RWPE1 (cell line): ENCODE measurements around the gene HAUS3.

ENCODE experiments used
- CTCF ChIA-PET: fragments of 350-600 bp; sonication (Branson Sonifier 250); formaldehyde crosslinking; extraction: SDS; loops from one replicate; lab custom pipeline; 2021; lab: Yijun Ruan, JAX
- POLR2A ChIA-PET: fragments of 400-600 bp; formaldehyde crosslinking; extraction: SDS; loops from one replicate; lab custom pipeline; 2020; ENCODE audit warnings: antibody characterized with exemption; ENCODE audit not compliant: low non-redundant PET; lab: Yijun Ruan, JAX
- DNase-seq: peaks from one replicate; pipeline ENCODE4 v3.0.0; 2012; ENCODE audit warnings: low spot score
- H3K27ac ChIP-seq: fragments of 450-650 bp; 2 replicates; pipeline ENCODE4 v1.5.1; 2017
- TF ChIP-seq, protein P1 (sequence below): fragments of 450-650 bp; conservative IDR thresholded peaks from 2 replicates; pipeline ENCODE4 v1.5.1; 2017; ENCODE audit warnings: low read depth, mild to moderate bottlenecking

Gene HAUS3

DNA sequence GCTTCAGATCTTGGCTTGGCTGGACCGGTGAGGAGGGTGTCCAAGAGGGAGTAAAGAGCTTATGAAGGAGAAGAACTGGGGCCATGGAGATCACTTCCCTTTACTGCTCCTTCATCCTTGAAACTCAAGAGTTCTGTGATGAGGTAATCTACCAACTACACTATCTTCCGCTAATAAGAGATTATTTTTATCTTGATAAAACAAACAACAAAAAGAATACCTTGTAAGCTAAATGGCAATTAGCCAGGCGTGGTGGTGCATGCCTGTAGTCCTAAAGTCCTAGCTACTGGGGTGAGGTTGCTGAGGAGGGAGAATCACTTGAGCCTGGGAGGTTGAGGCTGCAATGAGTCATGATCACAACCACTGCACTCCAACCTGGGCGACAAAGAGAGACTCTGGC, 47.4 kb downstream of the HAUS3 start:
- H3K27ac ChIP-seq = no peak overlapping the region
- ChIA-PET POLR2A (no interaction called here), CTCF (interaction anchor here (0.5 kb wide), 1 partner anchor 8 kb away, joined by 3 read pairs; no protein-coding TSS in a partner anchor)
- TF ChIP-seq, protein P1, sequence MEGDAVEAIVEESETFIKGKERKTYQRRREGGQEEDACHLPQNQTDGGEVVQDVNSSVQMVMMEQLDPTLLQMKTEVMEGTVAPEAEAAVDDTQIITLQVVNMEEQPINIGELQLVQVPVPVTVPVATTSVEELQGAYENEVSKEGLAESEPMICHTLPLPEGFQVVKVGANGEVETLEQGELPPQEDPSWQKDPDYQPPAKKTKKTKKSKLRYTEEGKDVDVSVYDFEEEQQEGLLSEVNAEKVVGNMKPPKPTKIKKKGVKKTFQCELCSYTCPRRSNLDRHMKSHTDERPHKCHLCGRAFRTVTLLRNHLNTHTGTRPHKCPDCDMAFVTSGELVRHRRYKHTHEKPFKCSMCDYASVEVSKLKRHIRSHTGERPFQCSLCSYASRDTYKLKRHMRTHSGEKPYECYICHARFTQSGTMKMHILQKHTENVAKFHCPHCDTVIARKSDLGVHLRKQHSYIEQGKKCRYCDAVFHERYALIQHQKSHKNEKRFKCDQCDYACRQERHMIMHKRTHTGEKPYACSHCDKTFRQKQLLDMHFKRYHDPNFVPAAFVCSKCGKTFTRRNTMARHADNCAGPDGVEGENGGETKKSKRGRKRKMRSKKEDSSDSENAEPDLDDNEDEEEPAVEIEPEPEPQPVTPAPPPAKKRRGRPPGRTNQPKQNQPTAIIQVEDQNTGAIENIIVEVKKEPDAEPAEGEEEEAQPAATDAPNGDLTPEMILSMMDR = no peak
- no peak for DNase-seq

DNA sequence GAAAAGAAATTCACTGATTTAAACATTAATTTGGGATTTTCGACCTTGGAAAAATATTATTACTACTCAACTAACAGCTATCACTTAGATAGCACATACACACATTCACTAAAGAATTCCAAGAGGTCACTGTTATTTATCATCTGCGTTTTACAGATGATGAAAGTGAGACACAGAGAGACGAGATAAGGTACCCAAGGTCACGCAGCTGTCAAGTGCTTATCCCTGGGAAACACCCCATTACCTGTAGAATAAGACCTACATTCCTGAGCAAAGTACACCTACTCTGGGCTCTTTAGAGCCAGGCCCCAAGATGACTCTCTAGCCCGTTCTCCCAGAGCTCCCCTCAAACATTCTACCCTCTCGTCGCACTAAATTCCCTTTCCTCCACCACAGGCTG, 48.6 kb downstream of the HAUS3 start:
- no peak overlapping the region for H3K27ac ChIP-seq
- ChIA-PET CTCF (no interaction called here), POLR2A (no interaction called here)
- DNase-seq = no peak
- TF ChIP-seq, protein P1 = no peak

DNA sequence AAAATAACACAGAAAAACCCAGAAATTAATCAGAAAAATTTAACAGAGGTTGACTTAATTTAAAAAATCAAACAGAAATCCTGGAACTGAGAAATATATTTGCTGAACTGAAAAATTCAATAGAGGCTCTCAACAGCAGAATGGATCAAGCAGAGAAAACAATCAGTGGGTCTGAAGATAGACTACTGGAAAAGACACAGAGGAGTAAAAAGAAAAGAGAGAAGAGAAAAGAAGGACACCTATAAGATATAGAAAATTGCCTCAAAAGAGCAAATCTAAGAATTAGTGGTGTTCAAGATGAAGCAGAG, 55.1 kb downstream of the HAUS3 start:
- DNase-seq = no peak
- TF ChIP-seq, protein P1 = no peak
- POLR2A ChIA-PET = no interaction called here
- CTCF ChIA-PET = interaction anchor here (0.7 kb wide), 1 partner anchor 7 kb away, joined by 3 read pairs; no protein-coding TSS in a partner anchor
- H3K27ac ChIP-seq = no peak overlapping the region

DNA sequence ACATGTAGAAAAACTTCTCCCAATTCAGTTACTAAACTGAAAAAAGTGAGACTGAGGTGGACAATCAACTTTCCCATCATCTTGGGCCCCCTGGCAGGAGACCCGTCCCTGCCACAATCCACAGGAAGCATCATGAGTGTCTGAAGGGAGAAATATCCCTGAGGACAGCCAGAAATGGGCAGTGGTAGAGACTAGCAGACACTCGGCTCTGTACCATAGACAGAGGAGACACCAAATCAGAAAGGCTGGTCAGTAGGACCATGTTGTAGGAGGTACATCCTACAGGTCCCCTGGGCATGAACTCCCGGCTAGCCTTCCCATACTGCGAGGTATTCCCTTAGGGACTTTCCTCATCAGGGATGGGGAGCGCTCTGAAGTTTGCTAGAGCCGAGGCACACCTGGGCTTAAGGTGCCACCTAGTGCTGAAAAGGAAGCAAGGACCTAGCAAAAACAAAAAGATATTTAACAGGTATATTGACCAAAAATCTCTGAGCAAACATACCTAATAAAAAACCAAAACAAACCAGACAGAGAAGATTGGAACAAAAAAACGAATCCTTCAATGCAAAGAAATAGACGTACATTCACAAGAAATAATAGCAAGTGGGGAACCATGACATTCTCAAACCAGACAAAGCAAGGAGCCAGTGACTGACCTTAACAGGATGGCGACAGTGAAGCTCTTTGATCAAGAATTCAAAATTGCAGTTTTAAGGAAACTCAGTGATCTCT, 55.6 kb downstream of the HAUS3 start:
- TF ChIP-seq, protein P1 = peak; percentile 58
- DNase-seq = peak; percentile 42
- ChIA-PET CTCF (interaction anchor here (0.7 kb wide), 1 partner anchor 8 kb away, joined by 3 read pairs; no protein-coding TSS in a partner anchor), POLR2A (no interaction called here)
- H3K27ac ChIP-seq = no peak overlapping the region

DNA sequence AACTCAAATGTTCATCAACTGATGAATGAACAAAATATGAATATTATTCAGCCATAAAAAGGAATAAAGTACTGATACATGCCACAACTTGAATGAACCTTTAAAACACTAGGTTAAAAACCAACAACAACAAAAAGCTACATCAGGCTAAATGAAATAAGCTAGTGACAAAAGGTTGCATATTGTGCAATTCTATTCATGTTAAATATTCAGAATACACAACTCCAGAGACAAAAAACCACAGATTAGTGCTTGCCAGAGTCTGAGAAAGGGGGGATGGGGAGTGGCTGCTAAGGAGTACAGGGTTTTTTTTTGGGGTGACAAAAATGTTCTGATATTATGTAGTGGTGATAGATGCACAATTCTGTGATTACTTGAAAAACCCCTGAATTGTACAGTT, 58.5 kb downstream of the HAUS3 start:
- ChIA-PET CTCF (no interaction called here), POLR2A (no interaction called here)
- no peak overlapping the region for H3K27ac ChIP-seq
- no peak for DNase-seq
- TF ChIP-seq, protein P1 = no peak

DNA sequence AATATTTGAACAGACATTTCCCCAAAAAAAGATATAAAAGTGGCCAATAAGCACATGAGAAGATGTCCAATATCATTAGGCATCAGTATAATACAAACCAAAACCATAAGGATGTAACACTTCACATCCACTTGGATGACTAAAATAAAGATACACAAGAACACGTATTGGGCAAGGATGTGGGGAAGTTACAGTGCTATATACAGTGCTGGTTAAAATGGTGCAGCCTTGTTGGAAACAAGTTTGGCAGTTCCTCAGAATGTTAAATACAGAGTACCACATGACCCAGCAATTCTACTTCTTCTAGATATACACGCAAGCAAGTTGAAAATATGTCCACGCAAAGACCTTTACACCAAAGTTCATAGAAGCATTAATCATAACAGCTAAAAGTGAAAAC, 58.9 kb downstream of the HAUS3 start:
- TF ChIP-seq, protein P1 = no peak
- CTCF ChIA-PET = no interaction called here
- DNase-seq = no peak
- no peak overlapping the region for H3K27ac ChIP-seq
- POLR2A ChIA-PET = no interaction called here
